Measurements from ENCODE around the gene COX8A. TPM values are rescaled to one million over a fixed set of nuclear protein-coding genes. Genes with fewer than 3 reads are reported as not detected.

Gene COX8A
- total RNA-seq, 1 experiment from 2014 or later, result 615 TPM

DNA sequence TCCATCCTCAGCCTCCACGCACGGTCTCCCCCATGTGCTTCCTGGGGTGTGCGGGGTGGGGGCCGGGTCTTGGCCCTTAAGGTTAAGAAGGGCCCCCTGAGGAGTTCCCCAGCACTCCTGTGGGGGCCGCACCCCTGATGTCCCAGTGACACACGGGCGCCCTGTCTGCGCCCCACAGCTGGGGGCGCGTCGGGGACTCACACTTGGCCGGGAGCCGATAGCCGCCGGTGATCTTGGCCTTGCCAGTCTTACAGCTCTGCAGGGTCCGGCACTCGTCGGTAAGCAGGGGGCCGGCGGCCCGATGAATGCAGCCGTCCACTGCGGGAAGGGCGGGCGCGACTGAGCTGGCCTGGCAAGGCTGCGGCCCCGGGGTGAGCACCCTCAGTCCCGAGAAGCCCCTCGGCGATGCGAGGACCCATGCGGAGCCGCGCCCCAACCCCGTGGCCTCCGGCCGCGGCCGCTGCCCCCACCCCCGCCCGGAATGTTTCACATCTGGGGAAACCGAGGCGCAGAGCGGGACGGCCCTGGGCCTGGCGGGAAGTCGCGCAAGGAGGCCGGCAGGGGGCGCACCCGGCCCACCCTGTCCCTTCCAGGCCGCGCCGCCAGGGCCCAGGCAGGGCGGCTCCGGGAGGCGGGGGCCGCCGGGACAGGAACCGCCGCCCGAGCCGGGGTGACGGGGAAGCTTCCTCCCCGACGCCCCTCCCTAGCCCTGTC, 25.8 kb downstream of the COX8A start:
- Histone ChIP-seq H3K27ac (ENCODE audit: low read depth, low read length, poor library complexity, severe bottlenecking) (no peak overlapping the region), H3K9me3 (ENCODE audit: low read depth, low read length, poor library complexity, severe bottlenecking) (no peaks in the 10 kb centered on the region), H3K4me1 (ENCODE audit: insufficient read depth, low read length, poor library complexity, severe bottlenecking) (peaks cover 50% of the 10 kb centered on the region), H3K27me3 (replicated peaks; ENCODE audit: insufficient read depth, low read depth, low read length, poor library complexity) (no peaks in the 10 kb centered on the region), H3K4me3 (ENCODE audit: low read depth, low read length, poor library complexity, severe bottlenecking) (peak overlapping the region; percentile 41), H3K36me3 (ENCODE audit: insufficient read depth, low read length, poor library complexity, severe bottlenecking) (peaks cover 23% of the 10 kb centered on the region)
- POLR2A ChIA-PET (ENCODE audit: low non-redundant PET), result no interaction called here
- DNase-seq (ENCODE audit: low spot score), result peak; percentile 91
- CTCF ChIA-PET, result interaction anchor here (0.6 to 2.1 kb wide), 14 partner anchors 16 to 355 kb away, joined by 3 to 12 read pairs (median 4); no protein-coding TSS in a partner anchor
- BruUV-seq (replicated peaks), result no TSS peak
- TF ChIP-seq CTCF (conservative IDR thresholded peaks at IDR 0.05; ENCODE audit: low read depth, low read length) (peak; percentile 75), EZH2 (IDR thresholded peaks at IDR 0.05; ENCODE audit: borderline replicate concordance, low read depth, low read length, poor library complexity, severe bottlenecking) (no peak)
- intact Hi-C loops (cut with micrococcal nuclease; ENCODE audit: unreplicated experiment), result loop anchor here (1.0 kb wide), 1 partner anchor 148 kb away; no protein-coding TSS in a partner anchor

GRCh38 chr11:64000740-64001483, 26.5 kb downstream of the COX8A start:
- peaks cover 23% of the 10 kb centered on the region for H3K36me3 ChIP-seq (ENCODE audit: insufficient read depth, low read length, poor library complexity, severe bottlenecking)
- peak overlapping the region; percentile 41 for H3K4me3 ChIP-seq (ENCODE audit: low read depth, low read length, poor library complexity, severe bottlenecking)
- H3K27ac ChIP-seq (ENCODE audit: low read depth, low read length, poor library complexity, severe bottlenecking), result no peak overlapping the region
- no peaks in the 10 kb centered on the region for H3K27me3 ChIP-seq (replicated peaks; ENCODE audit: insufficient read depth, low read depth, low read length, poor library complexity)
- intact Hi-C loops (cut with micrococcal nuclease; ENCODE audit: unreplicated experiment), result loop anchor here (1.0 kb wide), 1 partner anchor 147 kb away; no protein-coding TSS in a partner anchor
- H3K4me1 ChIP-seq (ENCODE audit: insufficient read depth, low read length, poor library complexity, severe bottlenecking), result peaks cover 53% of the 10 kb centered on the region
- ChIA-PET POLR2A (ENCODE audit: low non-redundant PET) (interaction anchor here (0.6 kb wide), 1 partner anchor 43 kb away, joined by 7 read pairs; no protein-coding TSS in a partner anchor), CTCF (interaction anchor here (0.6 to 2.1 kb wide), 15 partner anchors 13 to 355 kb away, joined by 3 to 12 read pairs (median 4); no protein-coding TSS in a partner anchor)
- no peak for DNase-seq (ENCODE audit: low spot score)
- no peaks in the 10 kb centered on the region for H3K9me3 ChIP-seq (ENCODE audit: low read depth, low read length, poor library complexity, severe bottlenecking)
- TF ChIP-seq EZH2 (IDR thresholded peaks at IDR 0.05; ENCODE audit: borderline replicate concordance, low read depth, low read length, poor library complexity, severe bottlenecking), result no peak
- no peak for TF ChIP-seq CTCF (conservative IDR thresholded peaks at IDR 0.05; ENCODE audit: low read depth, low read length)
- BruUV-seq (replicated peaks), result no TSS peak

- Histone ChIP-seq H3K9me3 (ENCODE audit: low read depth, low read length, poor library complexity, severe bottlenecking) (no peaks in the 10 kb centered on the region), H3K4me3 (ENCODE audit: low read depth, low read length, poor library complexity, severe bottlenecking) (no peak overlapping the region), H3K27me3 (replicated peaks; ENCODE audit: insufficient read depth, low read depth, low read length, poor library complexity) (no peaks in the 10 kb centered on the region), H3K27ac (ENCODE audit: low read depth, low read length, poor library complexity, severe bottlenecking) (no peak overlapping the region), H3K36me3 (ENCODE audit: insufficient read depth, low read length, poor library complexity, severe bottlenecking) (peaks cover 15% of the 10 kb centered on the region), H3K4me1 (ENCODE audit: insufficient read depth, low read length, poor library complexity, severe bottlenecking) (peaks cover 61% of the 10 kb centered on the region)
- ChIA-PET POLR2A (ENCODE audit: low non-redundant PET) (interaction anchor here (0.6 kb wide), 1 partner anchor 42 kb away, joined by 7 read pairs; no protein-coding TSS in a partner anchor), CTCF (interaction anchor here (0.7 to 1.4 kb wide), 5 partner anchors 12 to 151 kb away, joined by 3 to 6 read pairs (median 3); no protein-coding TSS in a partner anchor)
- TF ChIP-seq EZH2 (IDR thresholded peaks at IDR 0.05; ENCODE audit: borderline replicate concordance, low read depth, low read length, poor library complexity, severe bottlenecking) (no peak), CTCF (conservative IDR thresholded peaks at IDR 0.05; ENCODE audit: low read depth, low read length) (no peak)
- no TSS peak for BruUV-seq (replicated peaks)
- DNase-seq (ENCODE audit: low spot score), result peak; percentile 72
- intact Hi-C loops (cut with micrococcal nuclease; ENCODE audit: unreplicated experiment), result no loop called here
These were observed 27.3 kb downstream of the COX8A start for GRCh38 chr11:64001484-64002420.
